ENCODE data around the gene CHL1.
"Not testable (repeated sequence)": the region's sequence is repeated elsewhere in the genome, so short reads cannot be mapped to it uniquely, and the experiment has no call there.

Gene CHL1

GRCh38 chr3:318903-319302 lies 122.3 kb downstream of the CHL1 start:
- DNase-seq (ENCODE audit: low read depth, low spot score): no peak
- no peak overlapping the region for H3K27ac ChIP-seq

GRCh38 chr3:324423-324822 lies 127.9 kb downstream of the CHL1 start:
- no peak overlapping the region for H3K27ac ChIP-seq
- DNase-seq (ENCODE audit: low read depth, low spot score): no peak

GRCh38 chr3:325495-325894 lies 128.9 kb downstream of the CHL1 start:
- DNase-seq (ENCODE audit: low read depth, low spot score): no peak
- H3K27ac ChIP-seq: no peak overlapping the region

GRCh38 chr3:330494-331115 lies 134.0 kb downstream of the CHL1 start:
- no peak for DNase-seq (ENCODE audit: low read depth, low spot score)
- no peak overlapping the region for H3K27ac ChIP-seq

- no peak for DNase-seq (ENCODE audit: low read depth, low spot score)
- H3K27ac ChIP-seq: no peak overlapping the region
These were observed 135.3 kb downstream of the CHL1 start for GRCh38 chr3:331881-332280.

GRCh38 chr3:332701-333100 lies 136.1 kb downstream of the CHL1 start:
- H3K27ac ChIP-seq: no peak overlapping the region
- no peak for DNase-seq (ENCODE audit: low read depth, low spot score)

- DNase-seq (ENCODE audit: low read depth, low spot score): no peak
- H3K27ac ChIP-seq: no peak overlapping the region
These were observed 138.7 kb downstream of the CHL1 start for GRCh38 chr3:335240-335639.

- no peak overlapping the region for H3K27ac ChIP-seq
- no peak for DNase-seq (ENCODE audit: low read depth, low spot score)
These were observed 142.8 kb downstream of the CHL1 start for GRCh38 chr3:339351-339750.

GRCh38 chr3:341998-342397 lies 145.4 kb downstream of the CHL1 start:
- H3K27ac ChIP-seq: no peak overlapping the region
- DNase-seq (ENCODE audit: low read depth, low spot score): no peak

- DNase-seq (ENCODE audit: low read depth, low spot score): peak; percentile 81
- H3K27ac ChIP-seq: peak overlapping the region; percentile 69
These were observed 149.6 kb downstream of the CHL1 start for GRCh38 chr3:346186-346585.

GRCh38 chr3:347581-347980 lies 151.0 kb downstream of the CHL1 start:
- H3K27ac ChIP-seq: no peak overlapping the region
- no peak for DNase-seq (ENCODE audit: low read depth, low spot score)

- H3K27ac ChIP-seq: no peak overlapping the region
These were observed 154.4 kb downstream of the CHL1 start for GRCh38 chr3:350871-351371.

GRCh38 chr3:352599-352998 lies 156.0 kb downstream of the CHL1 start:
- no peak for DNase-seq (ENCODE audit: low read depth, low spot score)

More at GRCh38 chr3:350871-351371, 154.4 kb downstream of the CHL1 start:
- no peak for DNase-seq (ENCODE audit: low read depth, low spot score)

GRCh38 chr3:353191-353739 lies 156.7 kb downstream of the CHL1 start:
- peak overlapping the region; percentile 61 for H3K27ac ChIP-seq
- no peak for DNase-seq (ENCODE audit: low read depth, low spot score)

More at GRCh38 chr3:352599-352998, 156.0 kb downstream of the CHL1 start:
- H3K27ac ChIP-seq: peak overlapping the region; percentile 61

- no peak for DNase-seq (ENCODE audit: low read depth, low spot score)
- H3K27ac ChIP-seq: no peak overlapping the region
These were observed 157.9 kb downstream of the CHL1 start for GRCh38 chr3:354432-354831.

GRCh38 chr3:355622-356021 lies 159.1 kb downstream of the CHL1 start:
- DNase-seq (ENCODE audit: low read depth, low spot score): peak; percentile 56
- H3K27ac ChIP-seq: no peak overlapping the region

GRCh38 chr3:356952-357351 lies 160.4 kb downstream of the CHL1 start:
- no peak overlapping the region for H3K27ac ChIP-seq
- DNase-seq (ENCODE audit: low read depth, low spot score): no peak

GRCh38 chr3:359672-360071 lies 163.1 kb downstream of the CHL1 start:
- H3K27ac ChIP-seq: no peak overlapping the region

GRCh38 chr3:362681-363338 lies 166.2 kb downstream of the CHL1 start:
- no peak overlapping the region for H3K27ac ChIP-seq
- no peak for DNase-seq (ENCODE audit: low read depth, low spot score)

More at GRCh38 chr3:359672-360071, 163.1 kb downstream of the CHL1 start:
- no peak for DNase-seq (ENCODE audit: low read depth, low spot score)

GRCh38 chr3:364287-364686 lies 167.7 kb downstream of the CHL1 start:
- DNase-seq (ENCODE audit: low read depth, low spot score): no peak
- H3K27ac ChIP-seq: no peak overlapping the region

- DNase-seq (ENCODE audit: low read depth, low spot score): no peak
- no peak overlapping the region for H3K27ac ChIP-seq
These were observed 168.7 kb downstream of the CHL1 start for GRCh38 chr3:365268-365667.

GRCh38 chr3:366253-366652 lies 169.7 kb downstream of the CHL1 start:
- not testable (repeated sequence) for H3K27ac ChIP-seq; DNase-seq (ENCODE audit: low read depth, low spot score)
